PFSK-1 (cell line): ENCODE results near the gene LRCH1.

Source experiments
- FOXP2 ChIP-seq: optimal IDR thresholded peaks from 2 replicates; pipeline ENCODE3; 2011; ENCODE audit warnings: borderline replicate concordance, control low read depth, inconsistent platforms; ENCODE audit not compliant: insufficient read depth; ENCODE audit errors: extremely low read length, extremely low read depth
- POLR2AphosphoS5 ChIP-seq: IDR thresholded peaks from 2 replicates; pipeline ENCODE4 v1.6.1; 2012; ENCODE audit warnings: low read depth, mild to moderate bottlenecking, control low read depth, low read length, moderate library complexity
- SIN3A ChIP-seq: IDR thresholded peaks from 2 replicates; pipeline ENCODE4 v1.6.1; 2012; ENCODE audit warnings: mild to moderate bottlenecking, low read length, moderate library complexity, borderline replicate concordance; ENCODE audit not compliant: insufficient read depth
- TAF1 ChIP-seq: IDR thresholded peaks from 2 replicates; pipeline ENCODE4 v1.6.1; 2012; ENCODE audit warnings: low read length, control low read depth, borderline replicate concordance; ENCODE audit not compliant: insufficient read depth
- TF ChIP-seq, protein P1 (sequence below), 2 experiments: IDR thresholded peaks; 2 replicates each; pipeline versions ENCODE4 v1.6.1 to v1.8.0; 2011 to 2012; ENCODE audit warnings: low read depth in 2 of 2, low read length in 2 of 2, control low read depth in 1 of 2, inconsistent platforms in 1 of 2, mild to moderate bottlenecking in 1 of 2, moderate library complexity in 1 of 2; ENCODE audit not compliant: insufficient read depth in 1 of 2

DNA sequence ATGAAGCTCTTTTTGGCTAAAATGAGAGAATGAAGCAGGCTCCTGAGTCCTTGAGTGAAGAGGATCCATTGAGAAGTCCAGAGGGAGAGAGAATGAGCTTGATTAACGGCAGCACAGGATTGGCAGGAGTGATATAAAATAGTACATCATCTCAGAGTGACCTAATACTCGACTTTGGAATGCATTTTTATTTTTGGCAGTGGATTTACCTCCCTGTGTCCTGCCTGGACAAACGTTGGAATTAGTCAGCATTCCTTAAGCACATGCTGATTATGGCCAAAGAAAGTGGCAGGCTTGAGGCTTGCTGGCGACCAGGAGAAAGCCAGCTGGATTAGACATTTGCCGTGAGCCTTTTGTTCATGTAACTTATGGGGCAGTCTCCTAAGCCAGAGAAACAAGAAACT, 22.9 kb downstream of the LRCH1 start:
- TF ChIP-seq SIN3A (no peak), TAF1 (no peak), POLR2AphosphoS5 (no peak), FOXP2 (no peak)
- TF ChIP-seq, protein P1, sequence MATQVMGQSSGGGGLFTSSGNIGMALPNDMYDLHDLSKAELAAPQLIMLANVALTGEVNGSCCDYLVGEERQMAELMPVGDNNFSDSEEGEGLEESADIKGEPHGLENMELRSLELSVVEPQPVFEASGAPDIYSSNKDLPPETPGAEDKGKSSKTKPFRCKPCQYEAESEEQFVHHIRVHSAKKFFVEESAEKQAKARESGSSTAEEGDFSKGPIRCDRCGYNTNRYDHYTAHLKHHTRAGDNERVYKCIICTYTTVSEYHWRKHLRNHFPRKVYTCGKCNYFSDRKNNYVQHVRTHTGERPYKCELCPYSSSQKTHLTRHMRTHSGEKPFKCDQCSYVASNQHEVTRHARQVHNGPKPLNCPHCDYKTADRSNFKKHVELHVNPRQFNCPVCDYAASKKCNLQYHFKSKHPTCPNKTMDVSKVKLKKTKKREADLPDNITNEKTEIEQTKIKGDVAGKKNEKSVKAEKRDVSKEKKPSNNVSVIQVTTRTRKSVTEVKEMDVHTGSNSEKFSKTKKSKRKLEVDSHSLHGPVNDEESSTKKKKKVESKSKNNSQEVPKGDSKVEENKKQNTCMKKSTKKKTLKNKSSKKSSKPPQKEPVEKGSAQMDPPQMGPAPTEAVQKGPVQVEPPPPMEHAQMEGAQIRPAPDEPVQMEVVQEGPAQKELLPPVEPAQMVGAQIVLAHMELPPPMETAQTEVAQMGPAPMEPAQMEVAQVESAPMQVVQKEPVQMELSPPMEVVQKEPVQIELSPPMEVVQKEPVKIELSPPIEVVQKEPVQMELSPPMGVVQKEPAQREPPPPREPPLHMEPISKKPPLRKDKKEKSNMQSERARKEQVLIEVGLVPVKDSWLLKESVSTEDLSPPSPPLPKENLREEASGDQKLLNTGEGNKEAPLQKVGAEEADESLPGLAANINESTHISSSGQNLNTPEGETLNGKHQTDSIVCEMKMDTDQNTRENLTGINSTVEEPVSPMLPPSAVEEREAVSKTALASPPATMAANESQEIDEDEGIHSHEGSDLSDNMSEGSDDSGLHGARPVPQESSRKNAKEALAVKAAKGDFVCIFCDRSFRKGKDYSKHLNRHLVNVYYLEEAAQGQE (IDR thresholded peaks at IDR 0.05; ENCODE audit: insufficient read depth in 1 of 2, low read depth in 2 of 2, low read length in 2 of 2): no peak
